H1 (cell line): Measurements from ENCODE around the gene PDE6D. TPM values are rescaled to one million over a fixed set of nuclear protein-coding genes. Genes with fewer than 3 reads are reported as not detected.

Experiments
- POLR2AphosphoS5 ChIP-seq: IDR thresholded peaks from 2 replicates; pipeline ENCODE4 v1.6.1; 2011; ENCODE audit warnings: low read depth, low read length
- RFX5 ChIP-seq: IDR thresholded peaks from 2 replicates; pipeline ENCODE4 v1.6.1; 2011; ENCODE audit warnings: low read depth, low read length, improper control_type of control experiment, borderline replicate concordance
- SRF ChIP-seq: IDR thresholded peaks from 2 replicates; pipeline ENCODE4 v1.6.1; 2011; ENCODE audit warnings: mild to moderate bottlenecking, low read depth, low read length, moderate library complexity
- TEAD4 ChIP-seq: IDR thresholded peaks from 2 replicates; pipeline ENCODE4 v1.6.1; 2012; ENCODE audit warnings: low read depth, low read length, inconsistent platforms, mixed read lengths
- polyA plus RNA-seq, 7 experiments: library from polyadenylated mRNA; depleted of rRNA in 3 of 7; stranded (reverse) in 5 of 7; unstranded in 2 of 7; fragments of >200 nt in 5 of 7; fragments of 200-250 nt in 2 of 7; gene quantifications; 1 replicate in 5 of 7; 2 replicates in 1 of 7; 4 replicates in 1 of 7; pipeline versions ENCODE4 v1.2.1 to v1.2.3, GENCODE V29; 2011 to 2013; ENCODE audit warnings: missing spikeins in 2 of 7, mixed read lengths in 2 of 7
- total RNA-seq: library from RNA; stranded (reverse); fragmentation: NEBNext Ultra II Directional; extraction: Animal tissue kit (Norgen Biotek cat#: 25700); gene quantifications from 2 replicates; pipeline ENCODE4 v1.2.1, GENCODE V29; 2021

Gene PDE6D
- total and polyA plus RNA-seq, 2 of the 8 experiments (the other 6 are each of a cell fraction or from before 2014, with no cell fraction given) = 33.7 to 63.9 TPM

DNA sequence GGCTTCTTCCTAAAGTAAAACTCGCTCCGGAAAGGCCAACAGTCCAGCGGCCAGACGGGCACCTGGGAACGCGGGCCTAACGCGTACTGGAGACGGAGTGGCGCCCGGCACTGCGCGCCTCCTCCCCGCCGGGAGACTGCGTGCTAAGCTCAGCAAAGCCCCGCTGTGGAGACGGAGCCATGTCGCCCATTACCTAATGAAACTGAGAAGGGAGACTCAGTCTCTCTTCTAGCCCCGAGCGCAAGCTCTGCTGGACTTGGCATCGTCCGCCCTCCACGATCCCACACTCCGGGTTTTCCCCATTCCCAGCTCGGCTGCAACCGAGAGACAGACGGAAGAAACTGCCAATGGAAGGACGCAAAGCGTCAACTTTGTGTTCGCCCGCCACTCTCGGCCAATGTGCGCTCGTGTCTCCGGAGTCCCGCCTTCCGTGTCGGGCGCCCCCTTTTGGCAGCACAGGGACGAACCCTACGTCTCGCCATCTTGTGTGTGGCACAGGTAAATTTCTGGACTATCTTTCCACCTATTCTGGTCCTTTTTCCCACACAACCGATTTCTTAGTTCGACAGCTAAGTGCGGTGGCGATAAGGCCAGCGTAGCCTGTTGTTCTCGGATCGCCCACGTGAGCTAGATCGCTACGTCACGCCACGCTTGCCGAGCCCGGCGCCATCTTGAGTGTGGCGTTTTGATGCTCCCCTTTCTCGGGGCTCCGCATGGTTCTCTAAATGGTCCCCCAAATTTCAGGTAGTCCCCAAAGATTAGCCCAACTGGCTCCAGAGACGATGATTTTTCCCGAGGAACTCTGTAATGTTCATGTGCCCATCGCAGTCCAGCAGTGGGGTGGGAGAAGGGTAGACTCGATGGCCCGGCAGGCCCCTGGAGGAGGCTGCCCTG is 74.1 kb downstream of the PDE6D start (continued):
- TF ChIP-seq SRF (no peak), RFX5 (peak; percentile 24; the same call in 1 of the 2 replicates), TEAD4 (no peak; the same call in 1 of the 2 replicates), POLR2AphosphoS5 (peak; percentile 93; the same call in 1 of the 2 replicates)
